Nephron progenitor cell (in vitro differentiated cells): Measurements from ENCODE around the gene CTSZ.
"Not testable (repeated sequence)": the region's sequence is repeated elsewhere in the genome, so short reads cannot be mapped to it uniquely, and the experiment has no call there.

Experiments
- DNase-seq: peaks from one replicate; pipeline ENCODE4 v3.0.0; 2021
- H3K27ac Mint-ChIP-seq: 2 replicates; pipeline ENCODE4 v1.8.0; 2021; ENCODE audit warnings: mild to moderate bottlenecking, moderate library complexity, mixed read lengths
- H3K27me3 Mint-ChIP-seq: 2 replicates; pipeline ENCODE4 v1.8.0; 2021; ENCODE audit warnings: mild to moderate bottlenecking, low read depth, mixed read lengths; ENCODE audit not compliant: poor library complexity
- H3K36me3 Mint-ChIP-seq: 2 replicates; pipeline ENCODE4 v1.8.0; 2021; ENCODE audit warnings: low read depth, mixed read lengths
- H3K4me1 Mint-ChIP-seq: 2 replicates; pipeline ENCODE4 v1.8.0; 2021; ENCODE audit warnings: mixed read lengths
- H3K4me3 Mint-ChIP-seq: 2 replicates; pipeline ENCODE4 v1.8.0; 2021; ENCODE audit warnings: mild to moderate bottlenecking, moderate library complexity, mixed read lengths
- H3K9me3 Mint-ChIP-seq: 2 replicates; pipeline ENCODE4 v1.8.0; 2021; ENCODE audit warnings: mild to moderate bottlenecking, moderate library complexity, mixed read lengths
- TF ChIP-seq, protein P1 (sequence below): fragments of 200-600 bp; sonication (generic); IDR thresholded peaks from 2 replicates; pipeline ENCODE4 v1.5.0; 2021; ENCODE audit warnings: antibody characterized with exemption

CTSZ gene

DNA sequence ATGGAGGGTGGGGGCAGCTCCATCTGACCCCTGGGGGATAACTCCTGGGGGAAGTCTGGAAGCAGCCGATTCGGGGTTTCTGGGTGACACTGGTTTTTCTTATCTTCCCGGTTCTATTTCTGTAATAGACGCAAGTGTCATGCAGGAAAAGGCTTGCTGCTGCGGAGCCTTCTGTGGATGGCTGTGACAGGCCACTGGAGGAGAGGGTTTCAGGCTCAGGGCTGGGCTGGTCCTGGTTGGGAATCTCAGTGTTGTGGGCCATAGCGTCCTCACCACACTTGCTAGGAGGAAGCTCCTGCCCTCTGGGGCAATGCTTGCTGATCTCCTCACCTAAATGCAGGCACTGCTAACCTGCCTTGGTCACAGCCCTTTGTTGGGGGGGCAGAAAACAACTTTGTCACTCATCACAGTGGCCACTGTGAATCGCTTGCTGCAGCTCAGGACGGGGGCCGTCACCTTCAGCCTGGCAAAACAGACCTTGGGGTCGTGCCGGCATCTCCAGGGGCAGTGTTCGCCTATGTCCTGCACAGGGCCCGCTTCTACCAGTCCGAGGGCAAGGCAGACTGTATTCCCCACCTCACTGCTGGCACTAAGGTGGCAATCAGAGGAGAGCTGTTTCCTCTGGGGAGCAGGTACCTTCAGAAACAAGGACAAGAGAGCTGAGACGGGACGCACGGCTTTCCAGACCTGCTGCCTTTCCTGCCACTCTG, 7.8 kb upstream of the CTSZ start:
- Mint-ChIP-seq H3K36me3 (no peaks in the 10 kb centered on the region), H3K9me3 (no peaks in the 10 kb centered on the region), H3K27me3 (peaks cover 14% of the 10 kb centered on the region), H3K4me3 (no peak overlapping the region), H3K27ac (no peak overlapping the region), H3K4me1 (peaks cover 50% of the 10 kb centered on the region)
- DNase-seq, result no peak
- TF ChIP-seq, protein P1, sequence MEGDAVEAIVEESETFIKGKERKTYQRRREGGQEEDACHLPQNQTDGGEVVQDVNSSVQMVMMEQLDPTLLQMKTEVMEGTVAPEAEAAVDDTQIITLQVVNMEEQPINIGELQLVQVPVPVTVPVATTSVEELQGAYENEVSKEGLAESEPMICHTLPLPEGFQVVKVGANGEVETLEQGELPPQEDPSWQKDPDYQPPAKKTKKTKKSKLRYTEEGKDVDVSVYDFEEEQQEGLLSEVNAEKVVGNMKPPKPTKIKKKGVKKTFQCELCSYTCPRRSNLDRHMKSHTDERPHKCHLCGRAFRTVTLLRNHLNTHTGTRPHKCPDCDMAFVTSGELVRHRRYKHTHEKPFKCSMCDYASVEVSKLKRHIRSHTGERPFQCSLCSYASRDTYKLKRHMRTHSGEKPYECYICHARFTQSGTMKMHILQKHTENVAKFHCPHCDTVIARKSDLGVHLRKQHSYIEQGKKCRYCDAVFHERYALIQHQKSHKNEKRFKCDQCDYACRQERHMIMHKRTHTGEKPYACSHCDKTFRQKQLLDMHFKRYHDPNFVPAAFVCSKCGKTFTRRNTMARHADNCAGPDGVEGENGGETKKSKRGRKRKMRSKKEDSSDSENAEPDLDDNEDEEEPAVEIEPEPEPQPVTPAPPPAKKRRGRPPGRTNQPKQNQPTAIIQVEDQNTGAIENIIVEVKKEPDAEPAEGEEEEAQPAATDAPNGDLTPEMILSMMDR, result no peak

DNA sequence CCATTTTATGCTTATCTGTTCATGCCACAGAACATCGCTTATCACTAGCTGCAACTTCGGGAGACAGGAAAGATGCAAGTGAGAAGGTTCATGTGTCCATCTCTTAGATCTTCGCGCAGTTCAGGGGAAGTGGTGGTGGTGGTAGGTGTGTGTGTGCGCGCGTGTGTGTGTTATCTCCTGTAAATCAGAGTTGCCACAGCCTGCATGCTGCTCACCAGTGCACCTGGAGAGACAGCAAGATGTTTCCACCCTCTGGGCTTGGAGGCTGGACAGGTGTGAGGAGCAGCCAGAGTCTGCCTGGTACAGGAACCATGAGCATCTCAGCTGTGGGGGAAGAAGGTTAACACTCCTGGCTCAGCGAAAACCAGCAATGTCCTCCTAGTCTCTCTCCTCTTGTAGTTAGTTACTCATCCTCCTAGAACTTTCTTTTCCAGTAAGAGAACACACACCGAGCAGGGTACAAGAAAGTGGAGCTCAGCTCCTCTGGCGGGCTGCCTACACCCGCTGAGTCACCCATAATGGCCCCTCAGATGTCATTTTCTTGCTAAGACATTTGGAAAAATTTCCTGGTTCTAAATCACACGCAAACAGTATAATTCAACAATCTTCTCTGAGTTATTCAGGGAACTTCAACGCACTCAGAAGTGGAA, 7.0 kb upstream of the CTSZ start:
- H3K4me1 Mint-ChIP-seq, result peaks cover 50% of the 10 kb centered on the region
- no peak for DNase-seq
- H3K36me3 Mint-ChIP-seq, result no peaks in the 10 kb centered on the region
- TF ChIP-seq, protein P1, result no peak
- no peaks in the 10 kb centered on the region for H3K9me3 Mint-ChIP-seq
- peaks cover 16% of the 10 kb centered on the region for H3K27me3 Mint-ChIP-seq
- no peak overlapping the region for H3K4me3 Mint-ChIP-seq
- H3K27ac Mint-ChIP-seq, result no peak overlapping the region

DNA sequence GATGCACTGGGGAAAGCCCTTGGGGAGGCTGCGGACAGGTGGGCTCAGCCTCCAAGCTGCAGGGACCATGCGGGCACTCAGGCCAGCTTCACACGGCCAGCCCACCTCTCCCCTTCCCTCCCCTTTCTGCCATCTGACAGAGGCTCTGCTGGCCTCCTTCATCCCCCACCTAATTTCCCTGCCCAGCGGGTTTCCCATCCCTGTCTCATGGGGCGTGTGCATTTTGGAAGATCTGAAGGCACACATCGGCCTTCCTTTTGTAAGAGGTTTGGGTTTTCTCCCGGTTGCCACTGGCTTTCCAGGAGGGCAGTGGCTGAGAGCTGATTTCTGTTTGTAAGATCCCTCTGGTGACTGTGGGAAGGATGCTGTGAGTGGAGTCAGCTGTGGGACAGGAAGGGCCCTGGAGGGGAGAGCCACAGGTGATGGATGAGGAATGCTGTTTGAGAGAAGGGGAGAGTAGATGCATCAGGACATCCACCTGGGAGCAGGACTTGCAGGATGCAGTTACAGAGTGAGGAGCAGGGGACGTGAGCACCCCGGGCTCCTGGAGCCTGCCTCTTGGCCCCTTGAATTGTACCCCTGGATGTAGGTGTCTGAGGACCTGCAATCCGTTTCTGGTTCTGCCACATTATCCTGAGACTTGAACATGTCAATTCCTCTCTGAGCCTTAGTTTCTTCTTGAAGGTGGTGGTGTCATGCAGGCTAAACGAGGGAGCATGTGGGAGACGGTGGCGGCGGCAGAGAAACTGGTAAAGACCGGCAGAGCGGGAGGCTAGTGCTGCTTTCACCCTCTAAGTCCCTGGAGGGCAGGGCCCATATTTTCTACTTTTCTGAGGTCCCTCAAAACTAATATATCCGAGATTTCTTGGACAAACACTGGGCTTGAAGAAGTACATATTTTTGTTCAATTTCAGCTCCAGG, 6.2 kb upstream of the CTSZ start:
- H3K36me3 Mint-ChIP-seq, result no peaks in the 10 kb centered on the region
- TF ChIP-seq, protein P1, result no peak
- H3K9me3 Mint-ChIP-seq, result no peaks in the 10 kb centered on the region
- DNase-seq, result no peak
- H3K4me3 Mint-ChIP-seq, result no peak overlapping the region
- peak overlapping the region; percentile 5 for H3K27ac Mint-ChIP-seq
- peaks cover 50% of the 10 kb centered on the region for H3K4me1 Mint-ChIP-seq
- peaks cover 17% of the 10 kb centered on the region for H3K27me3 Mint-ChIP-seq

- peaks cover 39% of the 10 kb centered on the region for H3K4me1 Mint-ChIP-seq
- not testable (repeated sequence) for DNase-seq, H3K36me3 Mint-ChIP-seq, H3K27ac Mint-ChIP-seq, H3K27me3 Mint-ChIP-seq, H3K4me3 Mint-ChIP-seq, H3K9me3 Mint-ChIP-seq
Measured at GRCh38 chr20:59011874-59012157, 4.8 kb upstream of the CTSZ start.

GRCh38 chr20:59010995-59011873, 4.2 kb upstream of the CTSZ start:
- Mint-ChIP-seq H3K9me3 (no peaks in the 10 kb centered on the region), H3K27me3 (peaks cover 9% of the 10 kb centered on the region), H3K4me1 (peaks cover 33% of the 10 kb centered on the region), H3K36me3 (no peaks in the 10 kb centered on the region), H3K27ac (no peak overlapping the region), H3K4me3 (no peak overlapping the region)
- TF ChIP-seq, protein P1, result no peak
- DNase-seq, result no peak
